ENCODE data around the gene HCFC2. TPM values are rescaled to one million over a fixed set of nuclear protein-coding genes. Genes with fewer than 3 reads are reported as not detected.
"Not testable (repeated sequence)": the region's sequence is repeated elsewhere in the genome, so short reads cannot be mapped to it uniquely, and the experiment has no call there.

The HCFC2 gene
- total RNA-seq: 14.2 and 15.2 TPM in 2 replicates

- intact Hi-C loops (cut with micrococcal nuclease): loop anchor here (1.0 to 5.0 kb wide), 6 partner anchors 74 to 1043 kb away; partner anchors contain the start of genes HSP90B1, NFYB, NOPCHAP1 and TDG
Measured at GRCh38 chr12:104064031-104064841, at the start of gene HCFC2. TSS of gene HCFC2 (plus strand) at chr12:104064531. CDS start at chr12:104064561, 30 bp downstream.

- intact Hi-C loops (cut with micrococcal nuclease): not testable (repeated sequence)
Measured at GRCh38 chr12:104021862-104022261, 42.5 kb upstream of the HCFC2 start.

- intact Hi-C loops (cut with micrococcal nuclease): no loop called here
Measured at GRCh38 chr12:104022786-104023185, 41.5 kb upstream of the HCFC2 start.

GRCh38 chr12:104023710-104024109 is 40.6 kb upstream of the HCFC2 start:
- intact Hi-C loops (cut with micrococcal nuclease): no loop called here

- intact Hi-C loops (cut with micrococcal nuclease): no loop called here
Measured at GRCh38 chr12:104024348-104024747, 40.0 kb upstream of the HCFC2 start.

- intact Hi-C loops (cut with micrococcal nuclease): no loop called here
Measured at GRCh38 chr12:104025771-104026170, 38.6 kb upstream of the HCFC2 start.

GRCh38 chr12:104026841-104027599 is 37.3 kb upstream of the HCFC2 start:
- intact Hi-C loops (cut with micrococcal nuclease): no loop called here

GRCh38 chr12:104030596-104030995 is 33.7 kb upstream of the HCFC2 start:
- intact Hi-C loops (cut with micrococcal nuclease): not testable (repeated sequence)

GRCh38 chr12:104036143-104036542 is 28.2 kb upstream of the HCFC2 start:
- intact Hi-C loops (cut with micrococcal nuclease): not testable (repeated sequence)

- intact Hi-C loops (cut with micrococcal nuclease): not testable (repeated sequence)
Measured at GRCh38 chr12:104039769-104040168, 24.6 kb upstream of the HCFC2 start.

GRCh38 chr12:104042580-104042979 is 21.8 kb upstream of the HCFC2 start:
- intact Hi-C loops (cut with micrococcal nuclease): no loop called here

GRCh38 chr12:104044158-104044557 is 20.2 kb upstream of the HCFC2 start:
- intact Hi-C loops (cut with micrococcal nuclease): no loop called here

GRCh38 chr12:104046306-104046705 is 18.0 kb upstream of the HCFC2 start:
- intact Hi-C loops (cut with micrococcal nuclease): no loop called here

- intact Hi-C loops (cut with micrococcal nuclease): no loop called here
Measured at GRCh38 chr12:104048162-104048561, 16.2 kb upstream of the HCFC2 start.

- intact Hi-C loops (cut with micrococcal nuclease): no loop called here
Measured at GRCh38 chr12:104048811-104049210, 15.5 kb upstream of the HCFC2 start.

GRCh38 chr12:104049278-104049902 is 14.9 kb upstream of the HCFC2 start:
- intact Hi-C loops (cut with micrococcal nuclease): no loop called here

- intact Hi-C loops (cut with micrococcal nuclease): no loop called here
Measured at GRCh38 chr12:104049903-104050356, 14.4 kb upstream of the HCFC2 start, which contains the start of gene GLT8D2. TSS of gene GLT8D2 (minus strand) at chr12:104050187. CDS start at chr12:104019648, 30,539 bp downstream.

- intact Hi-C loops (cut with micrococcal nuclease): no loop called here
Measured at GRCh38 chr12:104050436-104050835, 13.9 kb upstream of the HCFC2 start.

GRCh38 chr12:104054681-104055346 is 9.5 kb upstream of the HCFC2 start:
- intact Hi-C loops (cut with micrococcal nuclease): no loop called here

GRCh38 chr12:104055686-104056388 is 8.5 kb upstream of the HCFC2 start:
- intact Hi-C loops (cut with micrococcal nuclease): no loop called here
